Measurements from ENCODE around the gene NUDC.

The NUDC gene

GRCh38 chr1:26991310-26992116 lies 70.0 kb downstream of the NUDC start:
- DNase-seq, result no peak

GRCh38 chr1:26993237-26994019 lies 71.9 kb downstream of the NUDC start, which contains the start of gene TRNP1:
TRNP1 (plus strand) TSS chr1:26993692; CDS start chr1:26993787, 95 bp downstream.
- DNase-seq, result peak in 1 of 2 experiments; percentile 77

DNA sequence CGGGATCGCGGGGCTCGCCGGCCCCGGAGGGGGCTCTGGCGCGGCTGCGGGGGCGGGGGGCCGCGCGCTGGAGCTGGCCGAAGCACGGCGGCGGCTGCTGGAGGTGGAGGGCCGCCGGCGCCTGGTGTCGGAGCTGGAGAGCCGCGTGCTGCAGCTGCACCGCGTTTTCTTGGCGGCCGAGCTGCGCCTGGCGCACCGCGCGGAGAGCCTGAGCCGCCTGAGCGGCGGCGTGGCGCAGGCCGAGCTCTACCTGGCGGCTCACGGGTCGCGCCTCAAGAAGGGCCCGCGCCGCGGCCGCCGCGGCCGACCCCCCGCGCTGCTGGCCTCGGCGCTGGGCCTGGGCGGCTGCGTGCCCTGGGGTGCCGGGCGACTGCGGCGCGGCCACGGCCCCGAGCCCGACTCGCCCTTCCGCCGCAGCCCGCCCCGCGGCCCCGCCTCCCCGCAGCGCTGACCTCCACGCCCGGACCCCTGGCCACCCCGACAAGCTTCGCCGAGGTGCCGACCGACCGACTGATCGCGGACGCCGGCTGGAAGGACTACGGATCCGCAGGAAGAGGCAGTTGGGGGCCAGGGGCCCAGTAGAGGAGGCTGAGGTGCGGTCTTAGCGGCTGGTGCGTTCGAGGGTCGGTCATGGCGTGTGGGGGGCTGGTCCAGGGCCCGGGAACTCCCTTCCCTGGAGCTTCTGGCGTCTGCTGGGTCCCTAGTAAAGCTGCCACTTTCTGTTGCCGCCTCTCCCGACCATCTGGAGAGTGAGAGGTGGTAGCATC lies 72.7 kb downstream of the NUDC start:
- DNase-seq, result no peak

DNA sequence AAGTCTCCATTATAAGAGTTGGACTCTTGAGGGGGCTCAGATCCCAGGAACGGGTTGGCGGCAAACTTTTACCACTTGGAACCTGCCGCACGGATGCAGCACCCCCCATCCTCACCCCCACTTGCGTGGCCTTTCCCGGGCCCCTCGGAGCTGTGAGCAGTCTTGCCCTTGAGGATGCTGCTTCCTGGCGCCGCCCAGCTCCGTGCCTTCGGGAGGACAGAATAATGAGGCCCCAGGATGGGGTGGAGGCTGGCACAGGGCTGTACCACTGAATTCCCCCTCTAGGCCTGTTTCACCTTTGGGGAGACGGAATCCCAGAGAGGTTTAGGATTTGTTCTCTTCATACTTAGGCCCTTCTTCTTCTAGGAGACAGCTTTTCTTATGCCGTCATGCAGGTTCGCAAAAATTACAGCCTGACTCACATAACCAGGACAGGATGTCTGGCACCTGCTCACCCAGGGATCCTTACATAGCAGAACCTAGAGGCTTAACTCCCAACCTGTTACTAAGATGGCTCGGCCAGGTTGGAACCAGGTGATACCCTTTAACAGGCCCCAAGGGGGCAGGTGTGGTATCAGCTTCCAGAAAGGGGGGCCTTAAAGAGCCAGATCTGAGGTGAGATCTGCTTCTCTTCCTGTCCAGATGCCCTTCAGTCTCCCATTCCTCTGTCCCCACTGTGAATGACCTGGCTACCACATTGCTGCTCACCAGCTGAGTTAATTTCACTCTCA lies 73.4 kb downstream of the NUDC start:
- no peak for DNase-seq

- DNase-seq, result no peak
These were observed 74.5 kb downstream of the NUDC start for GRCh38 chr1:26996024-26996423.
